ENCODE measurements around the gene TUBA3D.
"Not testable (repeated sequence)": the region's sequence is repeated elsewhere in the genome, so short reads cannot be mapped to it uniquely, and the experiment has no call there.

TUBA3D gene
- 0 to 0.04 reads per million in 2 donors for total RNA-seq

GRCh38 chr2:131475831-131476230, at the start of gene TUBA3D:
TUBA3D (plus strand) TSS chr2:131476119; CDS start chr2:131476200, 81 bp downstream.
- DNase-seq, result no peak

- DNase-seq, result no peak
Observed at GRCh38 chr2:131426727-131427126, 49.2 kb upstream of the TUBA3D start.

DNA sequence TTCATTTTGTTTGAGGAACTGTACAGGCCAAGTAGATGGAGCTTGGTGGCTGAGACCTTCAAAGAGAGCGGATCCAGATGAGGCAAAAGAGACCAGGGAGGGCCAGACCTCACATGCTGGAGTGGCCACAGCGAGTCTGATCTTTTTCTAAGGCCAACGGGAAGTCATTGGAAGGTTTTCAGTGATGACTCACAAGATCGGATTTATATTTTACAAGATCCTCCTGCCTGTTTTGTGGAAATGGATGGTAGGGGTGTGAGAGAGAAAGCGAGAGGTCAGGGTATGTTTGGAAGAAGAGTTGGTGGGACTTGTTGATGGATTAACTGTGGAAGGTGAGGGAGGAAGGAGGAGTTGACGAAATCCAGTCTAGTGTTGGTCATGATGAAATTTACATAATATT, 44.6 kb upstream of the TUBA3D start:
- DNase-seq, result no peak

DNA sequence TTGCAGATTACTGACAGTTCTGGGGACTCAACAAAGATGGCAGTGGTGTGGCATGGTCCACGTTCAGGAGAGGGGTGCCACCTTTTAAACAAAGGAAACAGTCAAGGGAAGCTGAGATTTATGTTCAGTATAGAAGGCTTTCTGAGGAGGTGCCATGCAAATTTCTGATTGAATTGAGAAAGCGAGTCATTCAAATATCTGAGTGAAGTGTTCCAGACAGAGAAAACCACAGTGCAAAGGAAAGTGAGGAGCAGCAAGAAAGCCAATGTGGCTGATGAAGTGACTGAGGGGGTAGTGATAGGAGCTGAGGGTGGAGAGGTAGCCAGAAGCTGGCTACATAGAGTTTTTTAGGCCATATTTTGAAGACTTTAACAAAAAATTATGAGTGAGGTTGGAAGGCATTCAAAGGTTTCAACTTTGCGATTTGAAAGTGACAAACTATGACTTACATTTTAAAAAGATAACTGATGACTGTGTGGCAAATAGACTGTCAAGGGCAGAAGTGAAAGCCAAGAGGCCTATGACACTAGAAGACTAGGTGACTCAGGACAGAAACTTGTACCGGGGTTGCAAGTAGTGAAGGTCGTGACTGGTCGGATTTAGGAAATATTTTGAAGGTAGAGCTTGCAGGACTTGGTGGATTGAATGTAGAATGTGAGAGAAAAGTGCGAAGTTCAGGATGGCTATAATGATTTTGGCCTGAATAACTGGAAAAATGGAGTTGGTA, 35.0 kb upstream of the TUBA3D start:
- DNase-seq, result not testable (repeated sequence)

DNA sequence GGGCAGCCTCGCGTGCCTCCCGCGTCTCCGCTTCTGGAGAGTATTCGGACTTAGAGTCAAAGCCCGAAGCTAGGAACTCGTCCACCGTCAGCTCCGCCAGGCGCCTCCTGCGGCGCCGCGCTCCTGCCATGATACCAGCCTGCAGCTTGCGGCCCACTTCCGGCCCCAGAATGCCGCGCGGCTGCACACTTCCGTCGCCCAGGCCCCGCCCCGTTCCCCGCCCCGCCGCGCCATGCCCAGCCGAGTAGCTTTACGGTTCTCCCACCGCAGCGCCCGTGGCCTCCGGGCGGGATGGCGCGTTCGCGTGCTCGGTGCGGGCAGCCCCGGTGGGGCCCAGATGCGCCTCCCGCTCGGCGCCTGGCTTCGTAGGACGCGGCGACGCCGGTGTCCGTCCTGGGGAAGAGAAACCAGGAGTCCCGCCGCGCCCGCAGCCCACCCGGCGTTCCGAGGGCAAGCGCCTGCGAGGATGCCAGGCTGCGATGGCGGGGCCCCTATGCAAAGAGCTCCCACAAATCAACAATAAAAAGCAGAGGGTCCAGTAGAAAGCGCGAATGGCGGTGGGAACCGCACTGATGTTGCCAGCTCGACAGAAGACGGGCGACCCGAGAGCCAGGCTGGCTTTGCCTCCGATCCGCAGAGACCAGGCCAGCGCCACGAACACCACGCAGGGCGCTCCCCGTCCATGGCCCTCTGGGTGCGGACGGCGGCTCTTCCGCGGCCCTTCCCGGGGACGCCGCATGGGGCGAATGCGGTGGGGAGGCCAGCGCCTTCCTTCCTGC, 31.0 kb upstream of the TUBA3D start:
- DNase-seq, result not testable (repeated sequence)

DNA sequence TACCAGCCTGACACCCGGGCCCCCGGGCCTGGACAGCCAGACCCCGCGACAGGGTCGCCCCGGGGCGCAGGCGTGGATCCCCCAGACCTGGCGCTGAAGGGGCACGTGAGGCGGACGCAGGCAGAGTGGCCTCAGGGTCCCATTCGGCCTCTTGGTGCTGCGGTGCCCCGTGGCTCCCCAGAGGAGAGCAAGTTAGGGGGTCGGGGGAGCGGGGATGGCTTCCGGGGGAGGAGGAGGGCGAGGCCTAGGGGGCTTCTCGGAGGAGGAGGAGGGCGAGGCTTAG, 30.5 kb upstream of the TUBA3D start:
- not testable (repeated sequence) for DNase-seq

DNA sequence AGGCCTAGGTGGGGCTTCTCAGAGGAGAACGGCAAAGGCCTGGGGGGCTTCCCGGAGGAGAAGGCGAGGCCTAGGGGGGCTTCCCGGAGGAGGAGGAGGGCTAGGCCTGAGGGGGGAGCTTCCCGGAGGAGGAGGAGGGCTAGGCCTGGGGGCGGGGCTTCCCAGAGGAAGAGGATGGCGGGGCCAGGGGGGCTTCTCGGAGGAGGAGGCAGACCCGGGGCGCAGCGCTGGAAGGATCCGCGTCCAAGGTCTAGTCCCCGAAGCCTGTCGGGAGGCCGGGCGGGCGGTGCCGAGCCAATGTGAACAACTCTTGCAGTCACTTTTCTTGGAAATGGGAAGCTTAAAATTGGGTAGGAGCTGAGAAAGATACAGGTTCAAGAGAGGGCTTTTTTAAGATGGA, 30.0 kb upstream of the TUBA3D start:
- DNase-seq, result no peak

GRCh38 chr2:131447981-131448380, 27.9 kb upstream of the TUBA3D start:
- DNase-seq, result not testable (repeated sequence)

GRCh38 chr2:131451265-131451949, 24.5 kb upstream of the TUBA3D start:
- not testable (repeated sequence) for DNase-seq

DNA sequence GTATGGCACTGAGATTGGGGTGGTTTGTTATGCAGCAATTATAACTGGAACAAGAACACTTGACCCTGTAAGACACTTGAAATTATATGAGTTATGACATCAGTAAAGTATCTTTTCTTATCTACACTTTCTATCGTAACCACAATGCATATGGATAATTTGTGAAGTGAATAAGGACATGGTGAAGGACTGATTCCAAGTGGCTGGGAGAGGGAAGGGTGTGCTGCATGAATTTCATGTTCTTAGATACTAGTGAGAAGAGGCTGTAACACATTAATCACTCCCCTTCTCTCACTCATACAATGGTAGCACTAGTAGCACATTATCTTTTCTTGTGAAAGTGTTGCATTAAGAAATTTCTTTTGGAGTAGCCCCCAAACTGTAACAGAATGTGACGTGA, 21.0 kb upstream of the TUBA3D start:
- not testable (repeated sequence) for DNase-seq

DNA sequence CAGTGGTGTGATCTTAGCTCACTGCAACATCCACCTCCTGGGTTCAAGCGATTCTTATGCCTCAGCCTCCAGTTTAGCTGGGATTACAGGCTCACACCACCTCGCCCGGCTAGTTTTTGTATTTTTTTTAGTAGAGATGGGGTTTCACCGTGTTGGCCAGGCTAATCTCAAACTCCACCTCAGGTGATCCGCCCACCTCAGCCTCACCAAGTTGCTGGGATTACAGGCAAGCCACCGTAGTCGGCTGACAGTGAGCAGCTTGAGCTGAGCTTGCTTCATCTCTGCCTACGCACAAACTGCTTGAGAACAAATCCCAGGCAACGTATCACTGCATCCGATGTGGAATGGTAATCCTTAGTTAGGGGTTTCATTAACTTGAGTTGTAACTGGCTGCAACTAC, 8.2 kb upstream of the TUBA3D start:
- not testable (repeated sequence) for DNase-seq

GRCh38 chr2:131470944-131471343, 5.0 kb upstream of the TUBA3D start:
- not testable (repeated sequence) for DNase-seq

GRCh38 chr2:131471624-131472023, 4.3 kb upstream of the TUBA3D start:
- DNase-seq, result not testable (repeated sequence)

- DNase-seq, result not testable (repeated sequence)
Observed at GRCh38 chr2:131473266-131473665, 2.7 kb upstream of the TUBA3D start.

GRCh38 chr2:131476363-131476762, 444 bp downstream of the TUBA3D start:
- DNase-seq, result not testable (repeated sequence)

- DNase-seq, result not testable (repeated sequence)
Observed at GRCh38 chr2:131477227-131477626, 1.3 kb downstream of the TUBA3D start.

- not testable (repeated sequence) for DNase-seq
Observed at GRCh38 chr2:131478074-131478849, 2.3 kb downstream of the TUBA3D start.

GRCh38 chr2:131478850-131479461, 3.0 kb downstream of the TUBA3D start:
- DNase-seq, result not testable (repeated sequence)

GRCh38 chr2:131480351-131480750, 4.4 kb downstream of the TUBA3D start:
- not testable (repeated sequence) for DNase-seq

DNA sequence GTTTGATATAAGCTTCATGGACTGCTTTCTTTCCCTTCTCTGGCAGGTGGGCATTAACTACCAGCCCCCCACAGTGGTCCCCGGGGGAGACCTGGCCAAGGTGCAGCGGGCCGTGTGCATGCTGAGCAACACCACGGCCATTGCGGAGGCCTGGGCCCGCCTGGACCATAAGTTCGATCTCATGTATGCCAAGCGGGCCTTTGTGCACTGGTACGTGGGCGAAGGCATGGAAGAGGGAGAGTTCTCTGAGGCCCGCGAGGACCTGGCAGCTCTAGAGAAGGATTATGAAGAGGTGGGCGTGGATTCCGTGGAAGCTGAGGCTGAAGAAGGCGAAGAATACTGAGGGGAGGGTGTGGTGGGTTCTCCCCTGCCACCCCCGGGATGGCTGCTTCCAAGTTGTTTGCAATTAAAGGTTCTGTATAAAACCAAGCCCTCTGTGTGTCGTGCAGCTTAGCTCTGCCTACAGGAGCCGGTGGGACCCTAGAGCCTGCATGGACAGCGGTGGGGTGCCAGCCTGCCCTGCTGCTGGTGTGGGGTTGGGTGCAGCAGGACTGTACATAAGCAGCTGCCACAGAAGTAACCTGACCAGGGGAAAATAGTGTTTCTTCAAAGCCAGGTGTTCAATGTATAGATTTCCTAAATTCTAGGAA, 6.7 kb downstream of the TUBA3D start:
- DNase-seq, result not testable (repeated sequence)

- DNase-seq, result not testable (repeated sequence)
Observed at GRCh38 chr2:131483981-131484820, 8.3 kb downstream of the TUBA3D start.

All from activated gamma-delta T cell (primary cell).